Subcutaneous abdominal adipose tissue (tissue), 5 donors: Measurements from ENCODE around the gene MTIF2.
"Not testable (repeated sequence)": the region's sequence is repeated elsewhere in the genome, so short reads cannot be mapped to it uniquely, and the experiment has no call there.

Source experiments
- H3K27ac ChIP-seq: one replicate; pipeline ENCODE4 v1.7.0; 2013; ENCODE audit warnings: low read depth, mild to moderate bottlenecking, inconsistent platforms, low read length, moderate library complexity
- H3K27me3 ChIP-seq, 5 donors: one replicate each; pipeline ENCODE4 v1.7.0; 2013; ENCODE audit warnings: low read length in 5 of 5, inconsistent platforms in 1 of 5; ENCODE audit not compliant: control insufficient read depth in 5 of 5, insufficient read depth in 4 of 5
- H3K36me3 ChIP-seq, 5 donors: one replicate each; pipeline ENCODE4 v1.7.0; 2013; ENCODE audit warnings: low read length in 5 of 5; ENCODE audit not compliant: control insufficient read depth in 5 of 5, insufficient read depth in 5 of 5
- H3K4me1 ChIP-seq, 5 donors: one replicate each; pipeline ENCODE4 v1.7.0; 2013; ENCODE audit warnings: low read length in 5 of 5, mild to moderate bottlenecking in 3 of 5, moderate library complexity in 1 of 5; ENCODE audit not compliant: control insufficient read depth in 5 of 5, insufficient read depth in 5 of 5
- H3K4me3 ChIP-seq, 5 donors: one replicate each; pipeline ENCODE4 v1.7.0; 2013; ENCODE audit warnings: low read length in 5 of 5, low read depth in 1 of 5
- H3K9ac ChIP-seq, 5 donors: one replicate each; pipeline ENCODE4 v1.7.0; 2013; ENCODE audit warnings: low read length in 5 of 5, mild to moderate bottlenecking in 4 of 5, moderate library complexity in 3 of 5
- H3K9me3 ChIP-seq, 5 donors: one replicate each; pipeline ENCODE4 v1.7.0; 2013; ENCODE audit warnings: low read length in 5 of 5; ENCODE audit not compliant: control insufficient read depth in 5 of 5
- donor health status: healthy.
- donor health status: healthy.
- donor health status: healthy.
- donor health status: healthy.
- donor health status: healthy.

MTIF2 gene

DNA sequence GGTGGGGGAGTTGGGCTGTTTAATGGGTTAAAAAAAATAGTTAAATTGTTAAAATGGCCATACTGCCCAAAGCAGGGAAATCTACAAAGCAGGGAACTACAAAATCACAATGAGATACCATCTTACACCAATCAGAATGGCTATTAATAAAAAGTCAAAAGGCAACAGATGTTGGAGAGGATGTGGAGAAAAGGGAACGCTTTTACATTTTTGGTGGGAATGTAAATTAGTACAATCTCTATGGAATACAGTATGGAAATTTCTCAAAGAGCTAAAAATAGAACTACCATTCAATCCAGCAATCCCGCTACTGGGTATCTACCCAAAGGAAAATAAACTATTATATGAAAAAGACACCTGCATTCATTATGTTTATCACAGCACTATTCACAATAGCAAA lies 64.1 kb downstream of the MTIF2 start:
- no peaks in the 10 kb centered on the region for H3K27me3 ChIP-seq
- H3K36me3 ChIP-seq, result no peaks in the 10 kb centered on the region
- no peak overlapping the region for H3K27ac ChIP-seq
- H3K9ac ChIP-seq, result no peak overlapping the region
- no peaks in the 10 kb centered on the region for H3K4me1 ChIP-seq
- H3K9me3 ChIP-seq, result no peaks in the 10 kb centered on the region
- no peak overlapping the region for H3K4me3 ChIP-seq

GRCh38 chr2:55204536-55204935 lies 64.5 kb downstream of the MTIF2 start:
- Histone ChIP-seq H3K4me1 (no peaks in the 10 kb centered on the region), H3K27ac (no peak overlapping the region), H3K36me3 (no peaks in the 10 kb centered on the region), H3K27me3 (no peaks in the 10 kb centered on the region), H3K9me3 (no peaks in the 10 kb centered on the region), H3K4me3 (no peak overlapping the region), H3K9ac (no peak overlapping the region)

DNA sequence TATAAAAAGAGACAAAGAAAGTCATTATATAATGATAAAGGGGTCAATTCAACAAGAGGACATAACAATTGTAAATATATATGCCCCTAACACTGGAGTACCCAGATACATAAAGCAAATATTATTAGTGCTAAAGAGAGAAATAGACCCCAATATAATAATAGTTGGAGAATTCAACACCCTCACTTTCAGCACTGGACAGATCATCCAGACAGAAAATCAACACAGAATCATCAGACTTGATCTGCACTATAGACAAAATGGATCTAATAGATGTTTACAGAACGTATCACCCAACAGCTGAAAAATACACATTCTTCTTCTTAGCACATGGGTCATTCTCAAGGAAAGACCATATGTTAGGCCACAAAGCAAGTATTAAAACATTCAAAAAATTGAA lies 68.6 kb downstream of the MTIF2 start:
- no peaks in the 10 kb centered on the region for H3K9me3 ChIP-seq
- H3K36me3 ChIP-seq, result peaks cover 0 to 3% (median 0%) of the 10 kb centered on the region in 5 donors
- H3K4me1 ChIP-seq, result no peaks in the 10 kb centered on the region

DNA sequence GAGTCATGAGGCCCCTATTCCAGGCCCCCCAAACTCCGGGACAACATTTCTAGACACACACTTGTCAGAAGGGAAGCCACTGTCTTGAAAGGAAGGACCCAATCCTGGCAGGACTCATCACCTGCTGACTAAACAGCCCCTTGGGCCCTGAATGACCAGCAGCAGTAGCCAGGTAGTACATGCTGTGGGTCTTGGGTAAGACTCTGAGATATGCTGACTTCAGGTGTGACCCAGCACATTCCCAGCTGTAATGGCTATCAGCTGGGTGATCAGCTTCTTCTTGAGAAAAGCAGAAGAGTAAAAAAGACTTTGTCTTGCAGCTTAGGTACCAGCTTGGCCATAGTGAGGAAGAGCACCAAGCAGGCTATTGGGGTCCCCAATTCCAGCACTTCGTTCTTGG lies 72.5 kb downstream of the MTIF2 start:
- Histone ChIP-seq H3K4me1 (no peaks in the 10 kb centered on the region), H3K27me3 (no peaks in the 10 kb centered on the region), H3K36me3 (peaks cover 0 to 3% (median 0%) of the 10 kb centered on the region in 5 donors)

More for the DNA sequence above, 68.6 kb downstream of the MTIF2 start:
- Histone ChIP-seq H3K27ac (no peak overlapping the region), H3K9ac (no peak overlapping the region), H3K4me3 (no peak overlapping the region), H3K27me3 (no peaks in the 10 kb centered on the region)

DNA sequence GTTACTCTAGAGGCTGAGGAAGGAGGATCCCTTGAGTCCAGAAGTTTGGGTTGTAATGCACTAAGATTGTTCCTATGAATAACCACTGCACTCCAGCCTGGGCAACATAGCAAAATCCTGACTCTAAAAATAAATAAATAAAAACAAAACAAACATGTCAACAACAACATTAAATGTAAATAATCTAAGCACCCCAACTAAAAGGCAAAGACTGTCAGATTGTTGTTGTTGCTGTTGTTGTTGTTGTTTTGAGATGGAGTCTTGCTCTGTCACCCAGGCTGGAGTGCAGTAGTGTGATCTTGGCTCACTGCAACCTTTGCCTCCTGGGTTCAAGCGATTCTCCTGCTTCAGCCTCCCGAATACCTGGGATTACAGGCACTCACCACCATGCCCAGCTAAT lies 77.1 kb downstream of the MTIF2 start:
- H3K36me3 ChIP-seq, H3K9ac ChIP-seq, H3K9me3 ChIP-seq, H3K4me3 ChIP-seq, H3K27ac ChIP-seq, H3K4me1 ChIP-seq, H3K27me3 ChIP-seq: not testable (repeated sequence)

More for the DNA sequence above, 72.5 kb downstream of the MTIF2 start:
- Histone ChIP-seq H3K9me3 (no peaks in the 10 kb centered on the region), H3K27ac (no peak overlapping the region), H3K9ac (no peak overlapping the region), H3K4me3 (no peak overlapping the region)

GRCh38 chr2:55186837-55187236 lies 82.2 kb downstream of the MTIF2 start:
- H3K36me3 ChIP-seq, H3K27me3 ChIP-seq, H3K4me1 ChIP-seq, H3K27ac ChIP-seq, H3K4me3 ChIP-seq, H3K9me3 ChIP-seq, H3K9ac ChIP-seq: not testable (repeated sequence)
